ENCODE results near the gene CAPZB. TPM values are rescaled to one million over a fixed set of nuclear protein-coding genes. Genes with fewer than 3 reads are reported as not detected.
A peak's percentile ranks its signal among the peaks of the same experiment; 100 is the strongest.

Gene CAPZB
- polyA plus RNA-seq (2011; rRNA removed) (129 and 133 TPM in 2 replicates), polyA plus RNA-seq (2017; fragmentation: RNase III; extraction: RNeasy Plus Mini Kit Qiagen cat#74134 plus additional on column Dnase treatment) (281 to 306 TPM (median 296 TPM) in 3 replicates), polyA minus RNA-seq (2011; rRNA and poly(A)+ RNA removed) (76.6 and 87.0 TPM in 2 replicates)
- 133 and 152 TPM in 2 replicates for polyA plus RNA-seq (2012; cell fraction: cytosol; rRNA removed)
- 68.8 and 88.9 TPM in 2 replicates for polyA plus RNA-seq (2012; cell fraction: nucleus; rRNA removed)

DNA sequence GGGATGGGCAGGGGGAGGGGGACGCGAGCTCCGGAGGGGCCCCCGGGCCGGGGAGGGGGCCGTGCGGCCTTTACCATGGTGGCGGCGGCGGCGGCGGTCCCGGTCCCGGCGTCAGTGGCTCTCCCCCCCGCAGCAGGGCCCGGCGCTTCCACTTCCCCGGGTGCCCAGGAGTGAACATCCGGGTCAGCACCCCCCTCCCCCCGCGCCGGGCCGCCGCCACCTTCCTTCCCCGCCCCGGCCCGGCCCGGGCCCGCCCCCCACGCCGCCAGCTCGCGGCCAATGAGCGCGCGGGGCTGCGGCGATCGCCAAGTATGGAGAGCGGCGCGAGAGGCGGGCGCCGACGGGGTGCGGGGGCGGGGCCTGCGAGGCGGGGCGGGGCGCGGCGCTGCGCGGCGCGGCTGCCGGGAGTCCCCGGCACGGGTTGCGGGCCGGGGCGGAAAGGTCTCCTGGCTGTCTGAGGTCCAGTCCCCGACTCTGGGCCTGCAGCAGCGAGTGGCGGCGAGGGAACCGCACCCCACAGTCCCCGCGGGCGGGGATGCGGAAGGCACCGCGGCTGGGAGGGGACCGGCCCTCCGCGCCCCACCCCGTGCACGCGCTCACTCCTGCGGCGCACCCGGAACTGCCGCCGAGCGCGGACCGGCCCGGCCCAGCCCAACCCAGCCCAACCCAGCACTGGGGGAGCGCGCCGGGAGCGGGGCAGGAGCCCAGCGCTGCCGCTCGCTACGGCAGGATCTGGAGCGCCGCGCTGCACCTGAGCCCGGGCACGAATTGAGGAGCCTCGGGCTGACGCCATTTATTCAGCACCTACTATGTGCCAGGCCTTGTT lies at the start of gene CAPZB:
TSS of gene CAPZB (minus strand) at position 178 of the 826 bp plus-strand sequence. CDS start at position 77, 101 bp downstream.
- 0% methylated on average over 4 of the region's 106 CpGs for WGBS (ENCODE audit: missing lambda C conversion rate)
- Histone ChIP-seq H3K9me3 (no peaks in the 10 kb centered on the region), H3K4me2 (peak within 1 kb of the TSS; percentile 97), H3K4me1 (peaks cover 34% of the 10 kb centered on the region), H3K4me3 (peak within 1 kb of the TSS; percentile 94), H3K27ac (peak within 1 kb of the TSS; percentile 98 to 100)
- ChIA-PET POLR2A (interaction anchor here (0.6 to 1.0 kb wide), 8 partner anchors 10 to 463 kb away, joined by 3 to 7 read pairs (median 4); no protein-coding TSS in a partner anchor), CTCF (interaction anchor here (0.6 to 3.4 kb wide), 4 partner anchors 42 to 165 kb away, joined by 3 to 16 read pairs (median 3); no protein-coding TSS in a partner anchor)
- TF ChIP-seq, protein P1, sequence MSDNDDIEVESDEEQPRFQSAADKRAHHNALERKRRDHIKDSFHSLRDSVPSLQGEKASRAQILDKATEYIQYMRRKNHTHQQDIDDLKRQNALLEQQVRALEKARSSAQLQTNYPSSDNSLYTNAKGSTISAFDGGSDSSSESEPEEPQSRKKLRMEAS (IDR thresholded peaks at IDR 0.05) = peak; percentile 48; the same call in 1 of the 2 replicates
- TF ChIP-seq PHF8 (IDR thresholded peaks at IDR 0.05; ENCODE audit: borderline replicate concordance, low read depth) (peak; percentile 64; the same call in 1 of the 2 replicates), JUN (IDR thresholded peaks at IDR 0.05) (peak in 1 of 2 experiments; percentile 78; a peak in 2 of 5 replicates), CHD4 (IDR thresholded peaks at IDR 0.05; ENCODE audit: borderline replicate concordance) (no peak), POLR2A (IDR thresholded peaks at IDR 0.05; ENCODE audit: low read length) (peak; percentile 77)
- TF ChIP-seq, protein P2, sequence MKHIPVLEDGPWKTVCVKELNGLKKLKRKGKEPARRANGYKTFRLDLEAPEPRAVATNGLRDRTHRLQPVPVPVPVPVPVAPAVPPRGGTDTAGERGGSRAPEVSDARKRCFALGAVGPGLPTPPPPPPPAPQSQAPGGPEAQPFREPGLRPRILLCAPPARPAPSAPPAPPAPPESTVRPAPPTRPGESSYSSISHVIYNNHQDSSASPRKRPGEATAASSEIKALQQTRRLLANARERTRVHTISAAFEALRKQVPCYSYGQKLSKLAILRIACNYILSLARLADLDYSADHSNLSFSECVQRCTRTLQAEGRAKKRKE (CRISPR knock-in tag; IDR thresholded peaks at IDR 0.05; ENCODE audit: low read depth) = no peak
- TF ChIP-seq, protein P3, sequence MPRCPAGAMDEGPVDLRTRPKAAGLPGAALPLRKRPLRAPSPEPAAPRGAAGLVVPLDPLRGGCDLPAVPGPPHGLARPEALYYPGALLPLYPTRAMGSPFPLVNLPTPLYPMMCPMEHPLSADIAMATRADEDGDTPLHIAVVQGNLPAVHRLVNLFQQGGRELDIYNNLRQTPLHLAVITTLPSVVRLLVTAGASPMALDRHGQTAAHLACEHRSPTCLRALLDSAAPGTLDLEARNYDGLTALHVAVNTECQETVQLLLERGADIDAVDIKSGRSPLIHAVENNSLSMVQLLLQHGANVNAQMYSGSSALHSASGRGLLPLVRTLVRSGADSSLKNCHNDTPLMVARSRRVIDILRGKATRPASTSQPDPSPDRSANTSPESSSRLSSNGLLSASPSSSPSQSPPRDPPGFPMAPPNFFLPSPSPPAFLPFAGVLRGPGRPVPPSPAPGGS (IDR thresholded peaks at IDR 0.05) = peak; percentile 69; the same call in 1 of the 3 replicates
- TF ChIP-seq, protein P4, sequence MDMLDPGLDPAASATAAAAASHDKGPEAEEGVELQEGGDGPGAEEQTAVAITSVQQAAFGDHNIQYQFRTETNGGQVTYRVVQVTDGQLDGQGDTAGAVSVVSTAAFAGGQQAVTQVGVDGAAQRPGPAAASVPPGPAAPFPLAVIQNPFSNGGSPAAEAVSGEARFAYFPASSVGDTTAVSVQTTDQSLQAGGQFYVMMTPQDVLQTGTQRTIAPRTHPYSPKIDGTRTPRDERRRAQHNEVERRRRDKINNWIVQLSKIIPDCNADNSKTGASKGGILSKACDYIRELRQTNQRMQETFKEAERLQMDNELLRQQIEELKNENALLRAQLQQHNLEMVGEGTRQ (IDR thresholded peaks at IDR 0.05) = no peak
- no peak for FAIRE-seq
- ATAC-seq = peak; percentile 86 to 92
- DNase-seq (ENCODE audit: low read depth in 1 of 2, low spot score in 1 of 2) = peak; percentile 81 to 83

DNA sequence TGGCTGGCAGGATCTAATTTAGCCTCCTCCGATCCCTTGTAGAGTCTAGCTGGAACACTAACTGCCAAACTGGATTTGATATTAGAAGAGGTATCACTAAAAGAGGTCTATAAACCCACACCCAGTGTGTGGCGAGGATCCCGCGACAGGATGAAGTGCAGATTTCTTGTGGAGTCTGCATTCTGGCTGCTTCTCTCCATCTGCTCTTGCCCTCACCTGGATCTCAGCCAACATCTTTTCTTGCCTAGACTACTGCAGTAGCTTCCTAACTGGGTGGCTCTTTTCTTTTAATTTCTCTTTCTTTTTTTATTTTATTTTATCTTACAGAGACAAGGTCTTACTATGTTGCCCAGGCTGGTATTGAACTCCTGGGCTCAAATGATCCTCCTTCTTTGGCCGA lies 48.9 kb upstream of the CAPZB start:
- H3K27ac ChIP-seq = no peak overlapping the region
- 79% methylated on average over 5 of the region's 5 CpGs for WGBS (ENCODE audit: missing lambda C conversion rate)
- POLR2A ChIA-PET = no interaction called here
- peaks cover 14% of the 10 kb centered on the region; the same call in 2 of the 3 replicates for H3K9me3 ChIP-seq
- no peaks in the 10 kb centered on the region for H3K4me1 ChIP-seq
- CTCF ChIA-PET = interaction anchor here (0.7 kb wide), 1 partner anchor 300 kb away, joined by 3 read pairs; no protein-coding TSS in a partner anchor
- TF ChIP-seq, protein P5, sequence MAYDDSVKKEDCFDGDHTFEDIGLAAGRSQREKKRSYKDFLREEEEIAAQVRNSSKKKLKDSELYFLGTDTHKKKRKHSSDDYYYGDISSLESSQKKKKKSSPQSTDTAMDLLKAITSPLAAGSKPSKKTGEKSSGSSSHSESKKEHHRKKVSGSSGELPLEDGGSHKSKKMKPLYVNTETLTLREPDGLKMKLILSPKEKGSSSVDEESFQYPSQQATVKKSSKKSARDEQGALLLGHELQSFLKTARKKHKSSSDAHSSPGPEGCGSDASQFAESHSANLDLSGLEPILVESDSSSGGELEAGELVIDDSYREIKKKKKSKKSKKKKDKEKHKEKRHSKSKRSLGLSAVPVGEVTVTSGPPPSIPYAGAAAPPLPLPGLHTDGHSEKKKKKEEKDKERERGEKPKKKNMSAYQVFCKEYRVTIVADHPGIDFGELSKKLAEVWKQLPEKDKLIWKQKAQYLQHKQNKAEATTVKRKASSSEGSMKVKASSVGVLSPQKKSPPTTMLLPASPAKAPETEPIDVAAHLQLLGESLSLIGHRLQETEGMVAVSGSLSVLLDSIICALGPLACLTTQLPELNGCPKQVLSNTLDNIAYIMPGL (CRISPR knock-in tag; IDR thresholded peaks at IDR 0.05; ENCODE audit: borderline replicate concordance) = no peak
- TF ChIP-seq, protein P1 (IDR thresholded peaks at IDR 0.05) = no peak
- TF ChIP-seq MAZ (IDR thresholded peaks at IDR 0.05; ENCODE audit: borderline replicate concordance, low read depth, low read length) = no peak
- no peak for TF ChIP-seq KDM5A (IDR thresholded peaks at IDR 0.05)
- TF ChIP-seq NR3C1 (IDR thresholded peaks at IDR 0.05) = no peak
- TF ChIP-seq TP53 (CRISPR knock-in tag; IDR thresholded peaks at IDR 0.05) = no peak
- no peak for TF ChIP-seq CEBPB (IDR thresholded peaks at IDR 0.05)
- no peak for TF ChIP-seq FOXS1 (CRISPR knock-in tag; IDR thresholded peaks at IDR 0.05)
- no peak for TF ChIP-seq MAFK (IDR thresholded peaks at IDR 0.05; ENCODE audit: partially characterized antibody)
- TF ChIP-seq TFCP2L1 (CRISPR knock-in tag; IDR thresholded peaks at IDR 0.05) = no peak
- FAIRE-seq (no peak), DNase-seq (ENCODE audit: low read depth in 1 of 2, low spot score in 1 of 2) (no peak), ATAC-seq (no peak)
- no peak overlapping the region for H3K4me3 ChIP-seq
- H3K4me2 ChIP-seq = no peak overlapping the region

All from A549 (cell line).